Measurements from ENCODE around the gene SH2D5. TPM values are rescaled to one million over a fixed set of nuclear protein-coding genes. Genes with fewer than 3 reads are reported as not detected.

SH2D5 gene
- total RNA-seq, 1 experiment from 2014 or later, result 8.7 TPM

DNA sequence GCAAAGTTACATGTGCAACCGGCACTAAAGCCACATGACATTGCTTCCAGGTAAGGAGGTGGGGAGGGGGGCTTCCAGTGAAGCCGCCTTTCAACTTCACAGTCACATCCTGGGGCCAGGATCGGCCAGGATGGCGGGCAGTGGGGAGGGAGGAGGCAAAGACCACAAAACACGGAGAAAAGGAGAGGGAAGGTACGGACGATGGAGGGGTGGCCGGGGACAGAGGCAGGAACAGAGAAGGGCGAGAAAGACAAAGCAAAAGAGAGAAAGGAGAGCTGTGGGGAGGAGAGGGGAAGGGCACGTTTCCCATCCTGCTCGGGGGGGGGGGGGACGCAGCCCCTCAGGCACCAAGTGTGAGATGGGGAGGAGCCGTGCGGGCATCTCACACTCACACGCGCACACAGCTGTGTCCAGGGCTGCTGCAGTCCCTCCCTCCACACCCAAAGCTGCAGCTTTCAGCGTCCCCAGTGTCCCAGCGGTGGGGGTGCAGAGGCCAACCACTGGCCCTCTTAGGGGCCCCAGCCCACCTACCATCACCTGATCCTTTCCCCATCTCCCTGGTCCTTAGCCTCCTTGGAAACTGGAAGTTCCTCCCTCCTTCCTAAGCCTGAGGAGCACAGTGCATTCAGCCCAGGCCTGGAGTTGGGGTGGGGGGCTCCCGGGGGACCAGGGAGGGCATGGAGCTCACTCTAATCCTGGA is 2.4 kb downstream of the SH2D5 start:
- no CpG with 5 or more reads among the region's 19 CpGs for WGBS (ENCODE audit: extremely low coverage, insufficient read length, low lambda C conversion rate)
- Histone ChIP-seq H3K23ac (ENCODE audit: insufficient read length, low read depth, low read length) (no peak overlapping the region), H2BK12ac (ENCODE audit: insufficient read length, low read depth, low read length) (no peak overlapping the region), H3K4me2 (ENCODE audit: insufficient read depth, insufficient read length, low read length) (peak overlapping the region; percentile 59), H2BK20ac (ENCODE audit: low read depth, low read length, poor library complexity, severe bottlenecking) (no peak overlapping the region), H3K4ac (ENCODE audit: low read depth, low read length) (no peak overlapping the region), H2BK15ac (ENCODE audit: low read depth, low read length) (no peak overlapping the region), H3K9ac (ENCODE audit: extremely low read depth, insufficient read length, low read length) (no peak overlapping the region), H3K79me2 (ENCODE audit: insufficient read depth, low read length) (no peaks in the 10 kb centered on the region), H3K9me3 (ENCODE audit: control insufficient read depth, low read depth, low read length) (no peaks in the 10 kb centered on the region), H4K5ac (ENCODE audit: insufficient read length, low read depth, low read length) (no peak overlapping the region), H2BK5ac (ENCODE audit: insufficient read length, low read length) (no peak overlapping the region), H3T11ph (ENCODE audit: low read length) (no peak overlapping the region), H2AFZ (ENCODE audit: low read length) (no peak overlapping the region), H3K14ac (ENCODE audit: insufficient read depth, low read length) (no peak overlapping the region), H4K8ac (replicated peaks; ENCODE audit: insufficient read length, low read depth, low read length) (no peak overlapping the region), H4K20me1 (ENCODE audit: control insufficient read depth, insufficient read depth, insufficient read length) (no peaks in the 10 kb centered on the region), H3K79me1 (ENCODE audit: insufficient read depth, low read depth, low read length, poor library complexity, severe bottlenecking) (no peaks in the 10 kb centered on the region), H3K23me2 (ENCODE audit: insufficient read length, low read depth, low read length, poor library complexity, severe bottlenecking) (peaks cover 12% of the 10 kb centered on the region), H2BK120ac (ENCODE audit: low read depth, low read length, poor library complexity, severe bottlenecking) (no peak overlapping the region), H3K18ac (ENCODE audit: insufficient read length, low read depth, low read length) (no peak overlapping the region), H4K91ac (ENCODE audit: insufficient read length, low read depth, low read length) (no peak overlapping the region), H3K4me1 (ENCODE audit: insufficient read depth, low read length) (peaks cover 4% of the 10 kb centered on the region; the same call in 1 of the 2 replicates), H3K27ac (ENCODE audit: insufficient read length, low read depth, low read length) (no peak overlapping the region), H3K27me3 (ENCODE audit: insufficient read depth, low read length) (peaks cover 8% of the 10 kb centered on the region; the same call in 1 of the 2 replicates), H2AK5ac (ENCODE audit: insufficient read length, low read length) (no peak overlapping the region), H3K56ac (ENCODE audit: insufficient read length, low read depth, low read length) (no peak overlapping the region)
- Mint-ChIP-seq H3K27ac (no peak overlapping the region), H3K9me3 (no peaks in the 10 kb centered on the region; a peak in 1 of 5 replicates), H3K4me3 (peak overlapping the region; percentile 65 to 84; a peak in 4 of 5 replicates), H3K4me1 (peaks cover 25 to 40% of the 10 kb centered on the region in 2 experiments), H3K27me3 (ENCODE audit: low read depth) (peaks cover 64% of the 10 kb centered on the region), H3K36me3 (ENCODE audit: insufficient read depth in 1 of 3, low read depth in 3 of 3) (no peaks in the 10 kb centered on the region)
- DNase-seq, result no peak
- TF ChIP-seq, protein P1, sequence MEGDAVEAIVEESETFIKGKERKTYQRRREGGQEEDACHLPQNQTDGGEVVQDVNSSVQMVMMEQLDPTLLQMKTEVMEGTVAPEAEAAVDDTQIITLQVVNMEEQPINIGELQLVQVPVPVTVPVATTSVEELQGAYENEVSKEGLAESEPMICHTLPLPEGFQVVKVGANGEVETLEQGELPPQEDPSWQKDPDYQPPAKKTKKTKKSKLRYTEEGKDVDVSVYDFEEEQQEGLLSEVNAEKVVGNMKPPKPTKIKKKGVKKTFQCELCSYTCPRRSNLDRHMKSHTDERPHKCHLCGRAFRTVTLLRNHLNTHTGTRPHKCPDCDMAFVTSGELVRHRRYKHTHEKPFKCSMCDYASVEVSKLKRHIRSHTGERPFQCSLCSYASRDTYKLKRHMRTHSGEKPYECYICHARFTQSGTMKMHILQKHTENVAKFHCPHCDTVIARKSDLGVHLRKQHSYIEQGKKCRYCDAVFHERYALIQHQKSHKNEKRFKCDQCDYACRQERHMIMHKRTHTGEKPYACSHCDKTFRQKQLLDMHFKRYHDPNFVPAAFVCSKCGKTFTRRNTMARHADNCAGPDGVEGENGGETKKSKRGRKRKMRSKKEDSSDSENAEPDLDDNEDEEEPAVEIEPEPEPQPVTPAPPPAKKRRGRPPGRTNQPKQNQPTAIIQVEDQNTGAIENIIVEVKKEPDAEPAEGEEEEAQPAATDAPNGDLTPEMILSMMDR (conservative IDR thresholded peaks at IDR 0.05), result no peak

All from H9 (cell line).